ENCODE results near the gene NBEA. TPM values are rescaled to one million over a fixed set of nuclear protein-coding genes. Genes with fewer than 3 reads are reported as not detected.

The NBEA gene
- total RNA-seq, 1 experiment from 2014 or later: 4.1 TPM

DNA sequence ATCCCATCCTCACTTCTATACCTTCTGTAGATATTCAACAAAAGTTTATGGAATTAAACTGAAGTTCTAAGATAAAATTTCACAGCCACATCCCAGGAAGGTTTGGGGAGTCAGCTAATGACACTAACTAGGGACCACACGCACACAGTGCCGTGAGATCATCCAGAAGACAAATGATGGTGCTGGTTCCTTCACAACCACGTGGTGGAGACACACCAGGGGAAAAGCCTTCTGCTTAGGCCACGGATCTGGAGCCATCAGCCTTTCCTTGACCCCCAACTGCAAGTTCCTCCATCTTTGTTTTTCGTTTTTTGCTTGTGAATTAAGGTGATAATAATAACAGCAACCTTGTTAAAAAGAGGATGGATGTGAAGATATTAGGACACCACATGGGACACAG is 776.0 kb downstream of the NBEA start:
- Histone ChIP-seq H3K9me3 (ENCODE audit: control insufficient read depth in 1 of 2, insufficient read depth in 1 of 2, low read depth in 1 of 2, low read length in 2 of 2) (no peaks in the 10 kb centered on the region), H3K36me3 (ENCODE audit: control insufficient read depth in 1 of 2, insufficient read depth in 2 of 2, low read length in 2 of 2) (no peaks in the 10 kb centered on the region), H3K79me2 (ENCODE audit: insufficient read depth, low read length) (no peaks in the 10 kb centered on the region), H3K9ac (ENCODE audit: low read length) (no peak overlapping the region), H3K4me2 (ENCODE audit: low read length) (no peak overlapping the region), H3K4me1 (ENCODE audit: control insufficient read depth in 1 of 2, insufficient read depth in 2 of 2, low read length in 2 of 2) (peaks cover 2 to 4% of the 10 kb centered on the region in 2 experiments; a peak in 1 of 4 replicates), H3K4me3 (replicated peaks in 1 of 2; ENCODE audit: low read depth in 1 of 2, low read length in 2 of 2) (no peak overlapping the region), H3K27ac (ENCODE audit: low read depth, low read length) (no peak overlapping the region), H3K27me3 (ENCODE audit: insufficient read depth, low read length) (peaks cover 7% of the 10 kb centered on the region), H2AFZ (ENCODE audit: low read depth, low read length, poor library complexity, severe bottlenecking) (no peak overlapping the region), H4K20me1 (ENCODE audit: insufficient read depth) (no peaks in the 10 kb centered on the region), H3K9me2 (ENCODE audit: insufficient read depth) (no peaks in the 10 kb centered on the region)
- ChIA-PET POLR2A (no interaction called here), CTCF (interaction anchor here (1.2 kb wide), 1 partner anchor 235 kb away, joined by 3 read pairs; no protein-coding TSS in a partner anchor), RAD21 (ENCODE audit: low non-redundant PET in 1 of 2, low total read pairs in 2 of 2, uncharacterized antibody in 2 of 2, unreplicated experiment in 2 of 2) (no interaction called here)
- intact Hi-C loops (cut with micrococcal nuclease): no loop called here
- DNase-seq (ENCODE audit: low read depth, low spot score): no peak
- no TSS peak for BruUV-seq (replicated peaks)
- ATAC-seq: no peak
- TF ChIP-seq FOSL1 (IDR thresholded peaks at IDR 0.05; ENCODE audit: low read depth) (no peak), EGR1 (IDR thresholded peaks at IDR 0.05; ENCODE audit: low read depth) (no peak), SRF (IDR thresholded peaks at IDR 0.05; ENCODE audit: low read depth) (no peak), EZH2 (IDR thresholded peaks at IDR 0.05) (no peak), ELF1 (IDR thresholded peaks at IDR 0.05; ENCODE audit: borderline replicate concordance, low read depth) (no peak), RAD21 (IDR thresholded peaks at IDR 0.05; ENCODE audit: low read depth) (no peak), EZH2phosphoT487 (IDR thresholded peaks at IDR 0.05; ENCODE audit: borderline replicate concordance) (no peak), ZNF274 (IDR thresholded peaks at IDR 0.05; ENCODE audit: low read depth, low read length) (no peak), JUND (IDR thresholded peaks at IDR 0.05) (no peak), TCF7L2 (IDR thresholded peaks at IDR 0.05; ENCODE audit: borderline replicate concordance, extremely low read depth, insufficient read depth, insufficient read length) (no peak), YY1 (IDR thresholded peaks at IDR 0.05; ENCODE audit: extremely low read depth, insufficient replicate concordance, low read depth, low read length) (no peak)

DNA sequence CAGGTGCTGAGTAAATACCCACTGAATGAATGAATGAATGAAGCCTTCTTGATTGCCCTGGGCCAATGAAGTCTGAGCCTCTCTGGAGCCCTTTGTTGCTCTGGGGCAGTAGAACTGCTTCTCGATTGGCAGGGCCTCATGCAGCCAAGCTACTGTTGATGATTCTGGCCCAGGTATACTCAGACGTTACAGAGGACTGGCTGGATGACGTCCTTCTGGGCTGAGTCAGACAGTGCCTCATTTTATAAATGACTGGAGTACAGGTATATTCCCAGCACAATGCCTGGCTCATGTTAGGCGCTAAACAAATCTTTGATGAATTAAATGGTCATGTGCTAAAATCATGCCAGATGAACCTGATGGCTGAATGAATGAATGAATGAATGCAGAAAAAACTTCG is 778.2 kb downstream of the NBEA start:
- no peak for ATAC-seq

More for the DNA sequence above, 778.2 kb downstream of the NBEA start:
- DNase-seq (ENCODE audit: low read depth, low spot score): no peak
- H3K4me2 ChIP-seq (ENCODE audit: low read length): no peak overlapping the region
- H3K36me3 ChIP-seq (ENCODE audit: control insufficient read depth in 1 of 2, insufficient read depth in 2 of 2, low read length in 2 of 2): no peaks in the 10 kb centered on the region
- ChIA-PET POLR2A (no interaction called here), CTCF (no interaction called here), RAD21 (ENCODE audit: low non-redundant PET in 1 of 2, low total read pairs in 2 of 2, uncharacterized antibody in 2 of 2, unreplicated experiment in 2 of 2) (no interaction called here)
- H2AFZ ChIP-seq (ENCODE audit: low read depth, low read length, poor library complexity, severe bottlenecking): no peak overlapping the region
- H3K79me2 ChIP-seq (ENCODE audit: insufficient read depth, low read length): no peaks in the 10 kb centered on the region
- no peak overlapping the region for H3K9ac ChIP-seq (ENCODE audit: low read length)
- H4K20me1 ChIP-seq (ENCODE audit: insufficient read depth): no peaks in the 10 kb centered on the region
- no peaks in the 10 kb centered on the region for H3K9me3 ChIP-seq (ENCODE audit: control insufficient read depth in 1 of 2, insufficient read depth in 1 of 2, low read depth in 1 of 2, low read length in 2 of 2)
- intact Hi-C loops (cut with micrococcal nuclease): loop anchor here (2.0 to 5.0 kb wide), 4 partner anchors 52 to 1788 kb away; no protein-coding TSS in a partner anchor
- H3K4me3 ChIP-seq (replicated peaks in 1 of 2; ENCODE audit: low read depth in 1 of 2, low read length in 2 of 2): no peak overlapping the region
- peaks cover 17% of the 10 kb centered on the region for H3K27me3 ChIP-seq (ENCODE audit: insufficient read depth, low read length)
- H3K9me2 ChIP-seq (ENCODE audit: insufficient read depth): no peaks in the 10 kb centered on the region
- TF ChIP-seq RAD21 (IDR thresholded peaks at IDR 0.05; ENCODE audit: low read depth): no peak
- H3K27ac ChIP-seq (ENCODE audit: low read depth, low read length): no peak overlapping the region
- BruUV-seq (replicated peaks): no TSS peak
- peaks cover 2 to 4% of the 10 kb centered on the region in 2 experiments; a peak in 1 of 4 replicates for H3K4me1 ChIP-seq (ENCODE audit: control insufficient read depth in 1 of 2, insufficient read depth in 2 of 2, low read length in 2 of 2)
